NT2/D1 (cell line): ENCODE measurements around the gene OSBPL2.

Experiments
- SUZ12 ChIP-seq: IDR thresholded peaks from 2 replicates; pipeline ENCODE4 v1.6.1; 2011; ENCODE audit not compliant: insufficient read length, insufficient read depth; ENCODE audit errors: extremely low read depth
- YY1 ChIP-seq: IDR thresholded peaks from 2 replicates; pipeline ENCODE4 v1.6.1; 2011; ENCODE audit not compliant: insufficient read length, insufficient read depth
- ZNF274 ChIP-seq: IDR thresholded peaks from 2 replicates; pipeline ENCODE4 v1.6.1; 2011; ENCODE audit warnings: mild to moderate bottlenecking, low read depth, low read length

DNA sequence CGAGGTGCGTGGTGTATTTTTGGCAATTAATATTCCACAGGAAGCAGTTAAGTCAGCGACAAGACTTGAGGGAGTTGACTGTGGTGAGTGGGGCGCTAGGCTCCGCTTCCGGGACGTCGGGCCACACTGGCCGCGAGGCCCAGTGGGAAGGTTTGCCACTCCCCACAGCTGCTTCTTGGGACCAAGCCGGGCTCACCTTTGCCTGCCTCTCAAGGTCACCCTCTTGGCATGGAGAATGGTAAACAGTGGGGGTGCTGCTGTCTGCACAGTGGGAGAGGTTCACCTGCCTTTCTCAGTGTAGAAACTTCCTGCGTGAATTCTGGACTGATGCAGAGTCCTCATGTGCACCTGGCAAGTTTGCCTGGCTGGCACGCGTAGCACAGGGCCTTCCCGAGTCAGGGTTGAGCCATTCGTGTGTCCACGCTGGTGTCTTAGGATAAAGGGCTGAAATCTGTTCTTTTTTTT is 6.4 kb downstream of the OSBPL2 start:
- TF ChIP-seq YY1, result no peak
- no peak for TF ChIP-seq ZNF274
- no peak for TF ChIP-seq SUZ12
